Measurements from ENCODE around the gene SPPL2A. TPM values are rescaled to one million over a fixed set of nuclear protein-coding genes. Genes with fewer than 3 reads are reported as not detected.

SPPL2A gene
- total RNA-seq, 4 donors from 2014 or later, result 97.8 to 576 (median 301) TPM

DNA sequence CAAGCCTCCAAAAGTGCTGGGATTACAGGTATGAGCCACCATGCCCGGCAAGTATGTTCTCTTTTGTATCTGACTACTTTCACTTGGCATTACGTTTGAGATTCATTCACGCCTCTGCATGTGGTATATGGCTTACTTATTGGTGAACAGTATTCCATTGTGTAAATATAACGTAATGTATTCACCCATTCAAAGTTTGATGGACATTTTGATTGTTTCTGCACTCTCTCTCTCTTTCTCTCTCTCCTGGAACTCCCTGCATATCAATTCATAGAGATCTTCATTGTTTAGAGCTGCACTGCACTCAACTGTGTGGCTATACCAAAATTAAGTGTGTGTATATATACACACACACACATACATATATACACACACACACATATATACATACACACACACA lies 30.4 kb downstream of the SPPL2A start:
- H3K27ac ChIP-seq, result no peak overlapping the region
- H3K36me3 ChIP-seq, result peaks cover 0 to 96% (median 15%) of the 10 kb centered on the region in 3 donors
- 51 to 70% methylated on average over 4 of the region's 4 CpGs for WGBS, 2 donors
- TF ChIP-seq POLR2A (IDR thresholded peaks at IDR 0.05) (no peak), EP300 (IDR thresholded peaks at IDR 0.05) (no peak)
- TF ChIP-seq, protein P1, sequence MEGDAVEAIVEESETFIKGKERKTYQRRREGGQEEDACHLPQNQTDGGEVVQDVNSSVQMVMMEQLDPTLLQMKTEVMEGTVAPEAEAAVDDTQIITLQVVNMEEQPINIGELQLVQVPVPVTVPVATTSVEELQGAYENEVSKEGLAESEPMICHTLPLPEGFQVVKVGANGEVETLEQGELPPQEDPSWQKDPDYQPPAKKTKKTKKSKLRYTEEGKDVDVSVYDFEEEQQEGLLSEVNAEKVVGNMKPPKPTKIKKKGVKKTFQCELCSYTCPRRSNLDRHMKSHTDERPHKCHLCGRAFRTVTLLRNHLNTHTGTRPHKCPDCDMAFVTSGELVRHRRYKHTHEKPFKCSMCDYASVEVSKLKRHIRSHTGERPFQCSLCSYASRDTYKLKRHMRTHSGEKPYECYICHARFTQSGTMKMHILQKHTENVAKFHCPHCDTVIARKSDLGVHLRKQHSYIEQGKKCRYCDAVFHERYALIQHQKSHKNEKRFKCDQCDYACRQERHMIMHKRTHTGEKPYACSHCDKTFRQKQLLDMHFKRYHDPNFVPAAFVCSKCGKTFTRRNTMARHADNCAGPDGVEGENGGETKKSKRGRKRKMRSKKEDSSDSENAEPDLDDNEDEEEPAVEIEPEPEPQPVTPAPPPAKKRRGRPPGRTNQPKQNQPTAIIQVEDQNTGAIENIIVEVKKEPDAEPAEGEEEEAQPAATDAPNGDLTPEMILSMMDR (IDR thresholded peaks at IDR 0.05), result no peak
- H3K9me3 ChIP-seq, result no peaks in the 10 kb centered on the region
- no peak for DNase-seq (ENCODE audit: low spot score in 2 of 2)
- no peaks in the 10 kb centered on the region for H3K27me3 ChIP-seq
- H3K4me3 ChIP-seq, result no peak overlapping the region
- H3K4me1 ChIP-seq, result no peaks in the 10 kb centered on the region

DNA sequence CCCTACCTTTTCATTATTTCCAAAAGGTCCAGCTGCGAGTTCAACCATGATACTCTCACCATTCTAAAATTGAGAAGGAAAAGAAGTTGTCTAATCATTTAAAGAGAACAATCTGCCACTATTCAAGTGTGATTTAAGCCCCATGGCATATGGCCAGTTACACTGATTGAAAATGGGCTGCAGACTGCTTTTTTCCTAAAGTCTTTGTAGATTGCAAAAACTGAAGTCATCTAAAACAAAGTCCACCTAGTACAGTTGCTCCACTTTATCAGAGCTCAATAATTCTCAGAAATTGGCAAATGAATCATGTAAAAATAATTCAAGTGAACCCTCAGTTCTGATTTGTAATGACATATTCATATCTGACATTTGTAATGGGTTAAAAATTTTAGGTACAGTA lies 39.2 kb downstream of the SPPL2A start:
- Histone ChIP-seq H3K27me3 (no peaks in the 10 kb centered on the region), H3K36me3 (peaks cover 2 to 73% (median 6%) of the 10 kb centered on the region in 3 donors), H3K4me3 (no peak overlapping the region), H3K4me1 (no peaks in the 10 kb centered on the region), H3K27ac (no peak overlapping the region), H3K9me3 (no peaks in the 10 kb centered on the region)
- TF ChIP-seq EP300 (IDR thresholded peaks at IDR 0.05) (no peak), POLR2A (IDR thresholded peaks at IDR 0.05) (no peak)
- TF ChIP-seq, protein P1 (IDR thresholded peaks at IDR 0.05), result no peak
- no peak for DNase-seq (ENCODE audit: low spot score in 2 of 2)
- WGBS, 2 donors, result 87 to 94% methylated on average over 1 of the region's 1 CpG

DNA sequence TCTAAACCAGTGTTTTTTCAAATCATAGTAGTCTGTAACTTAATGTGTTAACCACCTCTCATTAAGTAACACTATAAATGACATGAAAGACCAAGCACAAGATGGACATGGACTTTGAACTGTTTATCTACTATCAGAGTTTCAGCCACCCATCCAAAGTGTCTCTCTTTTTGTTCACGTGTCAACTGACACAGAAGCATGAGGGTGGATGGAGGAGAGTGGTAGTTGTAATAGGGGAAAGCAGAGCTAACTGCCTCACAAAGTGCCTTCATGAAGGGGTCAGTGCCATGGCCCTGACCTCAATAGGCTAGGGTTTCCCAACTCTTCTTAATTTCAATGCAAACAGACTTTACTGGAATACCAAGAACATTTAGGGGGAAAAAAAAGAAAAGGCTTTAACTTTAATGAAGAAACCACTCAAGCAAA lies 46.8 kb downstream of the SPPL2A start:
- Histone ChIP-seq H3K27me3 (no peaks in the 10 kb centered on the region), H3K36me3 (peaks cover 2 to 79% (median 2%) of the 10 kb centered on the region in 3 donors), H3K9me3 (no peaks in the 10 kb centered on the region), H3K4me1 (no peaks in the 10 kb centered on the region), H3K27ac (no peak overlapping the region), H3K4me3 (no peak overlapping the region)
- WGBS, 2 donors, result 73 to 96% methylated on average over 1 of the region's 1 CpG
- DNase-seq (ENCODE audit: low spot score in 2 of 2), result no peak
- TF ChIP-seq EP300 (IDR thresholded peaks at IDR 0.05) (no peak), POLR2A (IDR thresholded peaks at IDR 0.05) (no peak)
- TF ChIP-seq, protein P1 (IDR thresholded peaks at IDR 0.05), result no peak

DNA sequence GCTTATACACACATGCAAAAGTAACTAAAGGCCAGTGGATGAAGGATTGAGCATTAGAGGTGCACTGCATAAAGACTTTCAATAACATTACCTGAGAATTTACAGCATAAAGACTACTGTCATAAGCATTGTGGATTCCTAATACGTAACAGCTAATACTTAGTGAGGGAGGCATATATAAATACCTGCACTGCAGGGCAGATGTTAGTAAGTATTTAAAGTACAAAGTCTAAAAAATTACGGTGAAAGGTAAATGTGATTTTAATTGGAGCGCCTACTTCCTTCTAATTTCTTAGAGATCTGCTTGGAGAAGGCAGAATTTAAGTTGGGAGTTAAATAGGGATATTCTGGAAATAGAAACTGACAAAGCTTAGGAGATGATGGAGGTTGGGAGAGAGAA lies 53.5 kb downstream of the SPPL2A start:
- no peaks in the 10 kb centered on the region for H3K27me3 ChIP-seq
- 96 to 98% methylated on average over 3 of the region's 3 CpGs for WGBS, 2 donors
- H3K9me3 ChIP-seq, result no peaks in the 10 kb centered on the region
- peak overlapping the region in 1 of 4 donors; percentile 53 for H3K27ac ChIP-seq
- H3K4me1 ChIP-seq, result no peaks in the 10 kb centered on the region
- H3K36me3 ChIP-seq, result peaks cover 0 to 55% (median 0%) of the 10 kb centered on the region in 3 donors
- TF ChIP-seq, protein P1 (IDR thresholded peaks at IDR 0.05), result no peak
- no peak for TF ChIP-seq EP300 (IDR thresholded peaks at IDR 0.05)
- no peak for TF ChIP-seq POLR2A (IDR thresholded peaks at IDR 0.05)
- DNase-seq (ENCODE audit: low spot score in 2 of 2), result no peak
- H3K4me3 ChIP-seq, result no peak overlapping the region

DNA sequence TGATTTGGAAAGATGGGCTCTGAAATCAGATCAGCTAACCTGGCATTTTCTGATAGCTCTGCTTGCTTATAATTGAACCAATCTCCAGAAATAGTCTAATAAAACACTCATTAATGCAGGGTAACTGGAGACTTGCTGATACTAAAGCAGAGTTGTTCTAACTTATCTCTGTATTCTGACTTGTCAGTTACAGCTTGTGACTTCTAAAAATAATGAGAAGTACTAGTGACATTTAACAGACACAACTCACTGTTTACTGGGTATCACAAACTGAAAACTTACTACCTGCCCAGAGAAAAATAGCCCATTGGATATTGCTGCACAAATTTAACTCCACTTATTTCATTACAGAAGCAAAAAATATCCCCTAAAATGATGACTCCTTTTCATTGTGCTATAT lies 54.9 kb downstream of the SPPL2A start:
- Histone ChIP-seq H3K27ac (no peak overlapping the region), H3K27me3 (no peaks in the 10 kb centered on the region), H3K4me3 (no peak overlapping the region), H3K9me3 (no peaks in the 10 kb centered on the region), H3K4me1 (no peaks in the 10 kb centered on the region), H3K36me3 (peaks cover 0 to 55% (median 0%) of the 10 kb centered on the region in 3 donors)
- no peak for TF ChIP-seq POLR2A (IDR thresholded peaks at IDR 0.05)
- no peak for TF ChIP-seq EP300 (IDR thresholded peaks at IDR 0.05)
- TF ChIP-seq, protein P1 (IDR thresholded peaks at IDR 0.05), result no peak
- DNase-seq (ENCODE audit: low spot score in 2 of 2), result no peak

Measured in tibial nerve (tissue), 4 donors.